Common myeloid progenitor, CD34-positive (primary cell): ENCODE measurements around the gene CD177.

ENCODE experiments used
- CTCF ChIA-PET: fragments of 350-600 bp; sonication (Branson Sonifier 250); formaldehyde crosslinking; loops from one replicate; lab custom pipeline; 2021; ENCODE audit warnings: antibody characterized with exemption; lab: Charles Lee
- POLR2A ChIA-PET: fragments of 350-600 bp; sonication (Branson Sonifier 250); formaldehyde crosslinking; loops from one replicate; lab custom pipeline; 2021; ENCODE audit warnings: antibody characterized with exemption; lab: Charles Lee
- DNase-seq, 3 donors: peaks; one replicate each; pipeline versions ENCODE4 v3.0.0 to v3.0.0-alpha.2; 2013
- H3K27ac ChIP-seq, 2 experiments: 1 replicate in 1 of 2; 2 replicates in 1 of 2; pipeline ENCODE4 v1.7.0; 2013; ENCODE audit warnings: inconsistent platforms in 2 of 2, low read length in 2 of 2, mild to moderate bottlenecking in 2 of 2, low read depth in 1 of 2, moderate library complexity in 1 of 2; ENCODE audit not compliant: severe bottlenecking in 2 of 2, insufficient read depth in 1 of 2, poor library complexity in 1 of 2
- H3K27me3 ChIP-seq, 5 experiments: replicated peaks in 2 of 5; 1 replicate in 3 of 5; 2 replicates in 2 of 5; pipeline versions ENCODE4 v1.6.1 to v1.7.0; 2013; ENCODE audit warnings: low read length in 4 of 5, mild to moderate bottlenecking in 2 of 5, moderate library complexity in 2 of 5, inconsistent platforms in 1 of 5; ENCODE audit not compliant: insufficient read depth in 5 of 5, control insufficient read depth in 4 of 5
- H3K36me3 ChIP-seq, 4 experiments: 1 replicate in 2 of 4; 2 replicates in 2 of 4; pipeline versions ENCODE4 v1.6.1 to v1.7.0; 2013; ENCODE audit warnings: low read length in 3 of 4, control low read depth in 1 of 4, mild to moderate bottlenecking in 1 of 4; ENCODE audit not compliant: control insufficient read depth in 4 of 4, insufficient read depth in 4 of 4
- H3K4me1 ChIP-seq, 4 experiments: 1 replicate in 3 of 4; 2 replicates in 1 of 4; pipeline versions ENCODE4 v1.6.1 to v1.7.1; 2013; ENCODE audit warnings: low read length in 3 of 4, mild to moderate bottlenecking in 3 of 4, control low read depth in 1 of 4, inconsistent platforms in 1 of 4, moderate library complexity in 1 of 4; ENCODE audit not compliant: control insufficient read depth in 4 of 4, insufficient read depth in 4 of 4; ENCODE audit errors: control extremely low read depth in 1 of 4
- H3K4me3 ChIP-seq, 7 experiments: 1 replicate in 4 of 7; 2 replicates in 3 of 7; pipeline versions ENCODE4 v1.5.1 to v1.7.0; 2013; ENCODE audit warnings: mild to moderate bottlenecking in 7 of 7, low read length in 6 of 7, moderate library complexity in 6 of 7, inconsistent platforms in 2 of 7, low read depth in 2 of 7, control low read depth in 1 of 7; ENCODE audit not compliant: insufficient read depth in 4 of 7, control insufficient read depth in 1 of 7; ENCODE audit errors: extremely low read depth in 1 of 7
- H3K9me3 ChIP-seq, 5 experiments: 1 replicate in 4 of 5; 2 replicates in 1 of 5; pipeline versions ENCODE4 v1.6.1 to v1.7.1; 2013; ENCODE audit warnings: low read length in 4 of 5, mild to moderate bottlenecking in 2 of 5, inconsistent platforms in 1 of 5, low read depth in 1 of 5, moderate library complexity in 1 of 5; ENCODE audit not compliant: control insufficient read depth in 4 of 5, insufficient read depth in 2 of 5; ENCODE audit errors: control extremely low read depth in 1 of 5
- WGBS: methylation state at CpG from one replicate; pipeline ENCODE4 v1.1.5; 2013; ENCODE audit not compliant: insufficient coverage; 5-methylcytosine and 5-hydroxymethylcytosine counted together

Gene CD177

DNA sequence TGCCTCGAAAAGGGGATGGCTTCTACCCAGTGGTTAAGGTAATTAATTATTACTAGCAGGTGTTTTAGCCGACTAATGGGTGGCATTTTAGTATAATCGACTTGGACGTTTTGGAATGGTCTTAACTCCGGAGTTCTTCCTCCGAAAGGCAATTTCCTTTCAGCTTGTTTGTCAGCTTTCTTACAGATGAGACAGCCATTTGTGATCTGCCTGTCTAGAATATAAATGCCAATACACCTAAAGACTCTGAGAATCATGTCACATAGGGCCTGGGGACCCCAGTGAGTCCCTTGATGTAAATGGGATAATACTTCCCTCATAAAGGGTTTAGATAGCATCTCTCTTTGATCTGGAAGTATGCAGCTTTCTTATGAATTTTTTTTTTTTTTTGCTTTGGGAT lies 42.2 kb upstream of the CD177 start:
- no peak for DNase-seq
- Histone ChIP-seq H3K4me1 (peaks cover 0 to 5% (median 2%) of the 10 kb centered on the region in 4 experiments), H3K9me3 (peaks cover 0 to 10% (median 3%) of the 10 kb centered on the region in 5 experiments), H3K27me3 (peaks cover 0 to 8% (median 0%) of the 10 kb centered on the region in 5 experiments), H3K4me3 (no peak overlapping the region), H3K27ac (no peak overlapping the region), H3K36me3 (no peaks in the 10 kb centered on the region)
- CTCF ChIA-PET, result no interaction called here
- WGBS, result 95% methylated on average over 6 of the region's 6 CpGs
- POLR2A ChIA-PET, result interaction anchor here (0.6 kb wide), 1 partner anchor 112 kb away, joined by 5 read pairs; no protein-coding TSS in a partner anchor

DNA sequence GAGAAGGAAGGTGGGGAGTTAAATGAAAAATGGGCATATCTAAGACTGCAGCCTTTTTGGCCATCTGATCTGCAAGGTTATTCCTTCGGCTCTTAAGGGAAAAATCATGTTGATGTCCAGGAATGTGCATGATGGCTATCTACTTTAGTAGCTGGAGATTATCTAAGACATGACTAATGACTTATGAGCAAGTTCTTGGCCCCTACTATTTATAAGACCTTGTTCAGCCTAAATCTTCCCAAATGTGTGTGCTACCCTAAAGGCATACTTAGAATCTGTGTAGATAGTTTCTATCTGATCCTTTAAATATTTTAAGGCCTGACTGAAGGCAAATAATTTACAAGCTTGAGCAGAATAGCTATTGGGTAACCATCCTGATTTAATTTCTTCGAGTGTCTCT lies 41.8 kb upstream of the CD177 start:
- Histone ChIP-seq H3K27ac (no peak overlapping the region), H3K27me3 (peaks cover 0 to 8% (median 0%) of the 10 kb centered on the region in 5 experiments), H3K4me3 (no peak overlapping the region), H3K4me1 (peaks cover 0 to 4% (median under 1%) of the 10 kb centered on the region in 4 experiments), H3K36me3 (no peaks in the 10 kb centered on the region), H3K9me3 (peaks cover 0 to 10% (median 3%) of the 10 kb centered on the region in 5 experiments)
- no CpG with 5 or more reads among the region's 2 CpGs for WGBS
- no peak for DNase-seq
- ChIA-PET POLR2A (interaction anchor here (0.6 kb wide), 1 partner anchor 112 kb away, joined by 5 read pairs; no protein-coding TSS in a partner anchor), CTCF (no interaction called here)

- Histone ChIP-seq H3K9me3 (peaks cover 0 to 3% (median 0%) of the 10 kb centered on the region in 5 experiments), H3K4me1 (no peaks in the 10 kb centered on the region), H3K27ac (no peak overlapping the region), H3K4me3 (no peak overlapping the region), H3K27me3 (peaks cover 0 to 3% (median 0%) of the 10 kb centered on the region in 5 experiments), H3K36me3 (no peaks in the 10 kb centered on the region)
- POLR2A ChIA-PET, result no interaction called here
- WGBS, result 67% methylated on average over 2 of the region's 12 CpGs
- DNase-seq, result no peak
- CTCF ChIA-PET, result no interaction called here
Observed at GRCh38 chr19:43313711-43314495, 39.6 kb upstream of the CD177 start.

DNA sequence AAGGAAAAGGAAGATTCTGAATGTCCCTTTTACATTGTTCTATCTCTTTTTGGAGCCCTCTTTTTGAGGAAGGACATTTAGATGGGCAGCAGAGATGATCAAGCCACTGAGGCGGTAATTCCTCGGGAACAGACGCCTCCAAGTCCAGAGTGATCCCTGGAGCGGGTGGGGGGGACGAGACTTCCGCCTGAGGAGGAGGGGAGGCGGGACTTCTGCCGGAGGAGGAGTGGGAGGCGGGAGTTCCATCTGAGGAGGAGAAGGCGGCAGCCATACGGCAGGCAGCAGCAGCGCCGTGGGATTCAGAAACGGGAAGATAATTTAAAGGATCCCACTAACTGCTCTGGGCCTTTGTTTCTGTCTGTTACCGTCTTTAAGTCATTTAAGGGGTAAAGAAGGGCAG lies 37.6 kb upstream of the CD177 start:
- 97% methylated on average over 15 of the region's 15 CpGs for WGBS
- Histone ChIP-seq H3K9me3 (no peaks in the 10 kb centered on the region), H3K27me3 (peaks cover 0 to 3% (median 0%) of the 10 kb centered on the region in 5 experiments), H3K27ac (no peak overlapping the region), H3K4me1 (peaks cover 0 to 8% (median 3%) of the 10 kb centered on the region in 4 experiments), H3K4me3 (no peak overlapping the region), H3K36me3 (no peaks in the 10 kb centered on the region)
- no peak for DNase-seq
- POLR2A ChIA-PET, result no interaction called here
- CTCF ChIA-PET, result no interaction called here

GRCh38 chr19:43316591-43317319 lies 36.7 kb upstream of the CD177 start:
- no peaks in the 10 kb centered on the region for H3K27me3 ChIP-seq
- H3K36me3 ChIP-seq, result no peaks in the 10 kb centered on the region
- peaks cover 0 to 8% (median 3%) of the 10 kb centered on the region in 4 experiments for H3K4me1 ChIP-seq
- POLR2A ChIA-PET, result no interaction called here
- no peak overlapping the region for H3K27ac ChIP-seq
- no peak for DNase-seq
- H3K4me3 ChIP-seq, result no peak overlapping the region
- CTCF ChIA-PET, result no interaction called here
- H3K9me3 ChIP-seq, result no peaks in the 10 kb centered on the region
- 95% methylated on average over 26 of the region's 27 CpGs for WGBS

GRCh38 chr19:43318203-43318602 lies 35.3 kb upstream of the CD177 start:
- no peaks in the 10 kb centered on the region for H3K9me3 ChIP-seq
- CTCF ChIA-PET, result no interaction called here
- WGBS, result 69% methylated on average over 2 of the region's 3 CpGs
- no peak overlapping the region for H3K27ac ChIP-seq
- no peak for DNase-seq
- H3K4me1 ChIP-seq, result peaks cover 0 to 8% (median 3%) of the 10 kb centered on the region in 4 experiments
- H3K27me3 ChIP-seq, result no peaks in the 10 kb centered on the region
- POLR2A ChIA-PET, result interaction anchor here (0.6 kb wide), 1 partner anchor 715 kb away, joined by 4 read pairs; no protein-coding TSS in a partner anchor
- no peak overlapping the region for H3K4me3 ChIP-seq
- H3K36me3 ChIP-seq, result no peaks in the 10 kb centered on the region
